ENCODE results near the gene IDI1.

Gene IDI1

GRCh38 chr10:1006573-1006972 is 42.3 kb downstream of the IDI1 start:
- H3K9me3 ChIP-seq (ENCODE audit: low read depth, low read length) = no peaks in the 10 kb centered on the region
- no peak for DNase-seq (ENCODE audit: low read depth, low spot score)
- no peak overlapping the region for H3K9ac ChIP-seq (ENCODE audit: insufficient read length)
- H3K36me3 ChIP-seq (ENCODE audit: insufficient read depth, low read length) = peaks cover 74% of the 10 kb centered on the region
- TF ChIP-seq EZH2 (IDR thresholded peaks at IDR 0.05) (no peak), FOXP2 (optimal IDR thresholded peaks at IDR 0.05; ENCODE audit: control extremely low read depth, extremely low read length, insufficient read depth) (no peak), POLR2AphosphoS5 (IDR thresholded peaks at IDR 0.05; ENCODE audit: borderline replicate concordance, low read depth, low read length) (no peak)
- no peak overlapping the region for H3K27ac ChIP-seq
- H3K4me3 ChIP-seq = no peak overlapping the region

GRCh38 chr10:1003884-1004670 is 44.8 kb downstream of the IDI1 start:
- DNase-seq (ENCODE audit: low read depth, low spot score) = no peak
- Histone ChIP-seq H3K9ac (ENCODE audit: insufficient read length) (no peak overlapping the region), H3K4me3 (no peak overlapping the region), H3K9me3 (ENCODE audit: low read depth, low read length) (no peaks in the 10 kb centered on the region), H3K27ac (no peak overlapping the region), H3K36me3 (ENCODE audit: insufficient read depth, low read length) (peaks cover 80% of the 10 kb centered on the region)
- TF ChIP-seq FOXP2 (optimal IDR thresholded peaks at IDR 0.05; ENCODE audit: control extremely low read depth, extremely low read length, insufficient read depth) (no peak), EZH2 (IDR thresholded peaks at IDR 0.05) (no peak), POLR2AphosphoS5 (IDR thresholded peaks at IDR 0.05; ENCODE audit: borderline replicate concordance, low read depth, low read length) (no peak)

- Histone ChIP-seq H3K9ac (ENCODE audit: insufficient read length) (no peak overlapping the region), H3K27ac (no peak overlapping the region), H3K4me3 (no peak overlapping the region), H3K36me3 (ENCODE audit: insufficient read depth, low read length) (peaks cover 90% of the 10 kb centered on the region), H3K9me3 (ENCODE audit: low read depth, low read length) (no peaks in the 10 kb centered on the region)
- no peak for DNase-seq (ENCODE audit: low read depth, low spot score)
- TF ChIP-seq EZH2 (IDR thresholded peaks at IDR 0.05) (no peak), FOXP2 (optimal IDR thresholded peaks at IDR 0.05; ENCODE audit: control extremely low read depth, extremely low read length, insufficient read depth) (no peak), POLR2AphosphoS5 (IDR thresholded peaks at IDR 0.05; ENCODE audit: borderline replicate concordance, low read depth, low read length) (no peak)
Measured at GRCh38 chr10:1002425-1003006, 46.4 kb downstream of the IDI1 start.

- H3K9ac ChIP-seq (ENCODE audit: insufficient read length) = no peak overlapping the region
- H3K9me3 ChIP-seq (ENCODE audit: low read depth, low read length) = no peaks in the 10 kb centered on the region
- H3K27ac ChIP-seq = no peak overlapping the region
- no peak overlapping the region for H3K4me3 ChIP-seq
- TF ChIP-seq FOXP2 (optimal IDR thresholded peaks at IDR 0.05; ENCODE audit: control extremely low read depth, extremely low read length, insufficient read depth) (no peak), EZH2 (IDR thresholded peaks at IDR 0.05) (no peak), POLR2AphosphoS5 (IDR thresholded peaks at IDR 0.05; ENCODE audit: borderline replicate concordance, low read depth, low read length) (no peak)
- peaks cover 91% of the 10 kb centered on the region for H3K36me3 ChIP-seq (ENCODE audit: insufficient read depth, low read length)
- DNase-seq (ENCODE audit: low read depth, low spot score) = no peak
Measured at GRCh38 chr10:997266-998022, 51.5 kb downstream of the IDI1 start.

GRCh38 chr10:996031-996430 is 52.9 kb downstream of the IDI1 start:
- H3K36me3 ChIP-seq (ENCODE audit: insufficient read depth, low read length) = peaks cover 81% of the 10 kb centered on the region
- H3K9me3 ChIP-seq (ENCODE audit: low read depth, low read length) = no peaks in the 10 kb centered on the region
- H3K27ac ChIP-seq = no peak overlapping the region
- DNase-seq (ENCODE audit: low read depth, low spot score) = no peak
- H3K9ac ChIP-seq (ENCODE audit: insufficient read length) = no peak overlapping the region
- TF ChIP-seq FOXP2 (optimal IDR thresholded peaks at IDR 0.05; ENCODE audit: control extremely low read depth, extremely low read length, insufficient read depth) (no peak), EZH2 (IDR thresholded peaks at IDR 0.05) (no peak), POLR2AphosphoS5 (IDR thresholded peaks at IDR 0.05; ENCODE audit: borderline replicate concordance, low read depth, low read length) (no peak)
- no peak overlapping the region for H3K4me3 ChIP-seq

GRCh38 chr10:995559-995926 is 53.4 kb downstream of the IDI1 start:
- Histone ChIP-seq H3K4me3 (no peak overlapping the region), H3K9me3 (ENCODE audit: low read depth, low read length) (no peaks in the 10 kb centered on the region), H3K9ac (ENCODE audit: insufficient read length) (no peak overlapping the region), H3K36me3 (ENCODE audit: insufficient read depth, low read length) (peaks cover 80% of the 10 kb centered on the region), H3K27ac (no peak overlapping the region)
- TF ChIP-seq POLR2AphosphoS5 (IDR thresholded peaks at IDR 0.05; ENCODE audit: borderline replicate concordance, low read depth, low read length) (no peak), EZH2 (IDR thresholded peaks at IDR 0.05) (no peak), FOXP2 (optimal IDR thresholded peaks at IDR 0.05; ENCODE audit: control extremely low read depth, extremely low read length, insufficient read depth) (no peak)
- no peak for DNase-seq (ENCODE audit: low read depth, low spot score)

GRCh38 chr10:994836-995558 is 53.9 kb downstream of the IDI1 start:
- no peak for DNase-seq (ENCODE audit: low read depth, low spot score)
- Histone ChIP-seq H3K36me3 (ENCODE audit: insufficient read depth, low read length) (peaks cover 77% of the 10 kb centered on the region), H3K9ac (ENCODE audit: insufficient read length) (no peak overlapping the region), H3K27ac (no peak overlapping the region), H3K9me3 (ENCODE audit: low read depth, low read length) (no peaks in the 10 kb centered on the region), H3K4me3 (no peak overlapping the region)
- TF ChIP-seq POLR2AphosphoS5 (IDR thresholded peaks at IDR 0.05; ENCODE audit: borderline replicate concordance, low read depth, low read length) (no peak), FOXP2 (optimal IDR thresholded peaks at IDR 0.05; ENCODE audit: control extremely low read depth, extremely low read length, insufficient read depth) (no peak), EZH2 (IDR thresholded peaks at IDR 0.05) (no peak)

GRCh38 chr10:992871-993270 is 56.0 kb downstream of the IDI1 start:
- no peaks in the 10 kb centered on the region for H3K9me3 ChIP-seq (ENCODE audit: low read depth, low read length)
- H3K9ac ChIP-seq (ENCODE audit: insufficient read length) = no peak overlapping the region
- TF ChIP-seq FOXP2 (optimal IDR thresholded peaks at IDR 0.05; ENCODE audit: control extremely low read depth, extremely low read length, insufficient read depth) (no peak), POLR2AphosphoS5 (IDR thresholded peaks at IDR 0.05; ENCODE audit: borderline replicate concordance, low read depth, low read length) (no peak), EZH2 (IDR thresholded peaks at IDR 0.05) (no peak)
- no peak overlapping the region for H3K27ac ChIP-seq
- H3K4me3 ChIP-seq = no peak overlapping the region
- no peak for DNase-seq (ENCODE audit: low read depth, low spot score)
- H3K36me3 ChIP-seq (ENCODE audit: insufficient read depth, low read length) = peaks cover 62% of the 10 kb centered on the region
